ENCODE results near the gene WDR37.

Gene WDR37

DNA sequence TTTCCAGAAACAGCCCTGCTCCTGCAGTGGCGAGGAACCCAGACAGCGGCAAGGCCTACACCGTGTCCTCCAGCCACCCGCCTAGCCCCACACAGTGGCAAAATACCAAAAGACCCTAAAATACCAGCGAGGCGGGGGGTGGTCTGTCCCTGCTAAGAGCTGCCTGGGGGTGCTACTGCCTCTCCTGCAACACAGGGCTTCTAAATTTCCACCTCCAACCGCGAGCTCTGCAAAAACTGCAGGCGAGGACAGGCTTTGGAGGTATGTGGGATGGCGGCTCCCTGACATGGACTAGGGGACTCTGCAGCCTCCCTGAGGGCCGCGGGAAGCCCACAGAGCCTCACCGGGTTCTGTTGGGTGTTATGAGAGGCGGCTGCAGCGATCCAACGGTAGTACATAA, 122.3 kb downstream of the WDR37 start:
- DNase-seq: no peak
- no peak for TF ChIP-seq POLR2A (IDR thresholded peaks at IDR 0.05; ENCODE audit: low read length)
- TF ChIP-seq GATA1 (IDR thresholded peaks at IDR 0.05; ENCODE audit: low read depth, low read length): no peak

DNA sequence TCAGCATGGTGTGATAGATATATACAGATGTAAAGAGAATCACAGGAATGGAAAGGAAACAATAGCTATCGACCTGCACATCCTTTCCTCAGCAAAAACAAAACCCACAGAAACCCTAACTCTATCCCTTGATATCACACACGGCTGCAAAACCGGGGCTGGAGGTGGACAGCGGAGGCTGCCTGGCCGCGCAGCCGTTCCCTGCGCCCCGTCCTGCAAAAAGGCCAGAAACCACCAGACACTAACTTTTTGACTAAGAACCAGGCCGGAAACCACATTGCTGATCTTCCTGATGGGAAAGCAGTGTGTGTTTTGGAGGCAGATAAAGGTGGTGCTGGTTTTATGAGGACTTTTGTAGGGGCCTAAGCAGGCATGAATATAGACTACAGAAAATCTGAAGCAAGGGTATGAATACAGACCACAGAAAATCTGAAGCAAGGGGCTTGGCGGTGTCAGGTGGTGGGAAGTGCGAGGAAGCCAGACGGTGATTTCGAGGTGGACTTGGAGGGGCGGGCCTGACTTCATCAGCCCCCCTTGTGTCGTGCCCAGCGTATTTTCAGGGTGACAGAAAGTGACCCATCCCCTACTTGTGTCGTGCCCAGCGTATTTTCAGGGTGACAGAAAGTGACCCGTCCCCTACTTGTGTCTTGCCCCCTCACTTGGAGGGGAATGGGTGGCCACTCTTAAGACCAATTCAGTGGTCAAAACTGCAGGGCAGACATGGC, 123.3 kb downstream of the WDR37 start:
- DNase-seq: no peak
- no peak for TF ChIP-seq POLR2A (IDR thresholded peaks at IDR 0.05; ENCODE audit: low read length)
- no peak for TF ChIP-seq GATA1 (IDR thresholded peaks at IDR 0.05; ENCODE audit: low read depth, low read length)

DNA sequence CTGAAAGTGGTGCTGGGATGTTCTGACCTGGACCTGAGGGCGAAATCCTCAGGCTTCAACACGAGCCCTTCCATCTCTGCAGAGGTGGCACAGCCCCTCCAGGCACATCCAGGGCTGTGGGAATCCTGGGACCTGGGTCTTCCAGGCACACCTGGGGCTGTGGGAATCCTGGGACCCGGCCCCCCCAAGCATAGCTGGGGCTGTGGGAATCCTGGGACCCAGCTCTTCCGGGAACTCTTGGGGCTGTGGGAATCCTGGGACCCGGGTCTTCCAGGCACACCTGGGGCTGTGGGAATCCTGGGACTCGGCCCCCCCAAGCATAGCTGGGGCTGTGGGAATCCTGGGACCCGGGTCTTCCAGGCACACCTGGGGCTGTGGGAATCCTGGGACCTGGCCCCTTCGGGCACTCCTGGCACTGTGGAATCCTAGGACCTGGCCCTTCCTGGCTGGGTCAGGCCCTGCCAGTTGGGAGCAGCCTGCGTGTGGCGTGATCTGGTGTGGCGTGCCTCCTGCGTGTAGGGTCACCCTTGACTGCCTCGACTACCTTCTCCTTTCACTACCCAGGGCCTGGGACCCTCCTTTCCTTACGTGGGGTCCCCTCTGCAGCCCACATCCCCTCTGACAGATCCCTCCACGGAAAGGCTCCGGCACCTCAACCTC, 124.0 kb downstream of the WDR37 start:
- TF ChIP-seq POLR2A (IDR thresholded peaks at IDR 0.05; ENCODE audit: low read length) (no peak), GATA1 (IDR thresholded peaks at IDR 0.05; ENCODE audit: low read depth, low read length) (no peak)
- no peak for DNase-seq

DNA sequence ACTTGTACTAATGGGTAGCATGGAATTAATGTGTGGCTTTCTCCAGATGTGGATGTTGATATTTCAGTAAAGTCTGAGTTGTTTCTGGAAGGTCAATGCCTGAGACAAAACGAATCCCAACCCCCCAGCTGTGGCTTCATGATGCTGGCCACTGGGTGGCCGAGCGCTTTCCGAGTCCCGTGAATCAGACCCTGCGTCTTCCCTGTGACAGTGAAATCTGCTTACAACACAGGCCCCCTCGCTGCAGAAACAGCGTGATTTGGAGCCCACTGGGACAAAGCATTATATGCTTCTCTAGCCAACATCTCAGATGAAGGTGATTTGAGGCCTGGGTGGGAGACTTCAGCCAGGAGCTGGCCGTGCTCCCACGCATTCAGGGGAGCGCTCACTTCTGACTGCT, 124.7 kb downstream of the WDR37 start:
- TF ChIP-seq POLR2A (IDR thresholded peaks at IDR 0.05; ENCODE audit: low read length) (no peak), GATA1 (IDR thresholded peaks at IDR 0.05; ENCODE audit: low read depth, low read length) (no peak)

More for the DNA sequence above, 124.7 kb downstream of the WDR37 start:
- no peak for DNase-seq

Data from erythroblast (primary cell).